ENCODE measurements around the gene CRTAC1.

DNA sequence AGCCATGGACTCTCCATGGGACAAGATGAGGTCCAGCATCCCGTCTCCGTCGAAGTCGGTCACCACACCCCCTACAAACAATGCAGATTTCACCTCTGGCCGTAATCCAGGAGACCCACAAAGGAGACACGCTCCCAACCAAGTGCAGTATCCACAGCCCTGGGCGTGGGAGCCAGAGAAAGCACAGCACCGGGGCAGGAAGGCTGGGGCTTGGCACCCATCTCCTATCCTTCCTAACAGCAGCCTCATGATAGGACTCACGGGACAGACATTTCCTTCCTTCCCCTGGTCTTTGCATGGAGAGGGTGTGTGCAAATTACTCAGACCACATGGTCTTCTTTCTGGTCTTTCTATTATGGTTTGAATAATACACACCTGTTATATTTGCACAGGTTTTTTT is 134.5 kb downstream of the CRTAC1 start:
- TF ChIP-seq, protein P1, sequence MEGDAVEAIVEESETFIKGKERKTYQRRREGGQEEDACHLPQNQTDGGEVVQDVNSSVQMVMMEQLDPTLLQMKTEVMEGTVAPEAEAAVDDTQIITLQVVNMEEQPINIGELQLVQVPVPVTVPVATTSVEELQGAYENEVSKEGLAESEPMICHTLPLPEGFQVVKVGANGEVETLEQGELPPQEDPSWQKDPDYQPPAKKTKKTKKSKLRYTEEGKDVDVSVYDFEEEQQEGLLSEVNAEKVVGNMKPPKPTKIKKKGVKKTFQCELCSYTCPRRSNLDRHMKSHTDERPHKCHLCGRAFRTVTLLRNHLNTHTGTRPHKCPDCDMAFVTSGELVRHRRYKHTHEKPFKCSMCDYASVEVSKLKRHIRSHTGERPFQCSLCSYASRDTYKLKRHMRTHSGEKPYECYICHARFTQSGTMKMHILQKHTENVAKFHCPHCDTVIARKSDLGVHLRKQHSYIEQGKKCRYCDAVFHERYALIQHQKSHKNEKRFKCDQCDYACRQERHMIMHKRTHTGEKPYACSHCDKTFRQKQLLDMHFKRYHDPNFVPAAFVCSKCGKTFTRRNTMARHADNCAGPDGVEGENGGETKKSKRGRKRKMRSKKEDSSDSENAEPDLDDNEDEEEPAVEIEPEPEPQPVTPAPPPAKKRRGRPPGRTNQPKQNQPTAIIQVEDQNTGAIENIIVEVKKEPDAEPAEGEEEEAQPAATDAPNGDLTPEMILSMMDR (IDR thresholded peaks at IDR 0.05; ENCODE audit: low read depth, low read length, missing input control), result no peak
- TF ChIP-seq GABPA (IDR thresholded peaks at IDR 0.05 in 1 of 2, conservative IDR thresholded peaks at IDR 0.05 in 1 of 2) (no peak), RAD21 (IDR thresholded peaks at IDR 0.05) (no peak), JUND (IDR thresholded peaks at IDR 0.05) (no peak), EGR1 (IDR thresholded peaks at IDR 0.05; ENCODE audit: low read depth in 2 of 2) (no peak), TAF1 (conservative IDR thresholded peaks at IDR 0.05) (no peak)
- TF ChIP-seq, protein P2, sequence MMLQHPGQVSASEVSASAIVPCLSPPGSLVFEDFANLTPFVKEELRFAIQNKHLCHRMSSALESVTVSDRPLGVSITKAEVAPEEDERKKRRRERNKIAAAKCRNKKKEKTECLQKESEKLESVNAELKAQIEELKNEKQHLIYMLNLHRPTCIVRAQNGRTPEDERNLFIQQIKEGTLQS (IDR thresholded peaks at IDR 0.05), result no peak

All from liver (tissue), 3 donors.